ENCODE measurements around the gene EHD4.
A peak's percentile ranks its signal among the peaks of the same experiment; 100 is the strongest.

Gene EHD4

DNA sequence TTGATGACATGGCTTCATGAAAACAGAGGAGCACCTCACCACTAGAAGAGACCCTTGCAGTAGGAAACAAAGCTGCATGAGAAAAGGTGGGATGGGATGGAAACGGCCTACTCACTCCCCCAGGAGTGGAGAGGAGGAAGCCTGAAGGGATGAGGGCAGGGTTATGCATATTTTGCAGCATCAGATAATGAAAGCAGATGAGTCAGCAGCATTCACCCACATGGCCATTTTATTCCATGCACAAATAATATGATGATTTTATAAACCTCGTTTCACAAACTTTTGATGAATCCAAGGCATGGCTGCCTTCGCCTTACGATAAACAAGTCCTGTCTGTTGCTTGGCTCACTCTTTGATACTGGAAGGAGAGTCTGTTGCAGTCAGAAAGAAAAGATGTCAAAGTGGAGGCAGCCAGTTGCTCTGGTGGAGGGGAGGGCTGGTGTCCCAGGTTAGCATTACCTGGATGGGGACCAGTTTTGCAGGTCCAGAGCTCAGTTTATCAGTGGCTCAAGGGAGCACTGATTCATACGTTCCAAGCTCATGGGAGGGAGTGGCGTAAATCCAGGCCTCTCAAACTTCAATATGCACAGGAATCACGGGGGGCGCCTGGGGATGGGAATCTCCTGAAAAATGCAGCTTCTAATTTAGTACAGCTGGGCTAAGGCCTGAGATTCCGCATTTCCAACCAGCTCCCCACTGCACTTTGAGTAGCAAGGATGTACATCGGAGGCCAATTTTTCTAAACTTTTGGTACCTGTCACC lies 9.2 kb upstream of the EHD4 start:
- no peak for DNase-seq (ENCODE audit: low read depth in 2 of 3, low spot score in 2 of 3)

DNA sequence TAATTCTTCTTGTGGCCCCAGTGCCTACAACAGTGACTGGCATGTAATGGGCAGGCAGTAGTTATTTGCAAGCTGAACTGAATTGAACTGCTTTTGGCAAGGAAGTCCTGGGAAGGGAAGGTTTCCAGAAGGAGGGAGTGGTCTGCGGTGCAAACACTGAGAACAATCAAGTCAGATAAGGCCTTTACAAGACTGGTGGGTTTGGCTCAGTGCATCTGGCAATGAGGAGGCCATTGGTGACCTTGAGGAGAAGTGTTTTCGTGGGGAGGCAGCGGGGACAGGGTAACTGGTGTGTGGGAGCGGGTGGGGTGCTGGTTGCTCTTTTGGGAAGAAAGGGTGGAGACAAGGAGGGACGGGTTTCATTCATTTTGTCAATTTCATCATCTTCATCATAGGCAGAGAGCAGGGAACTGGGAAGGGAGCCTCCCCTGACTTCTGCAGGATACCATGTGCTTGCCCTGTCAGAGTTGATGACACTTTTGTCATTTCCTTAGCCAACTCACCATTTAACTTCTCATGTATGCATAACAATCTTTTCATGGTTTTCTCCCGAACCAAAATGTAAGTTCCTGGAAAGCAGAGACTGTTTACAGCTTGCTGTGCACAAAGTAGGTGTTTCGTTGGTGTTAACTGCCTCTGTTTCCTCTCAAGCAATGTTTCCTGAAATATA lies 8.4 kb upstream of the EHD4 start:
- no peak for DNase-seq (ENCODE audit: low read depth in 2 of 3, low spot score in 2 of 3)

DNA sequence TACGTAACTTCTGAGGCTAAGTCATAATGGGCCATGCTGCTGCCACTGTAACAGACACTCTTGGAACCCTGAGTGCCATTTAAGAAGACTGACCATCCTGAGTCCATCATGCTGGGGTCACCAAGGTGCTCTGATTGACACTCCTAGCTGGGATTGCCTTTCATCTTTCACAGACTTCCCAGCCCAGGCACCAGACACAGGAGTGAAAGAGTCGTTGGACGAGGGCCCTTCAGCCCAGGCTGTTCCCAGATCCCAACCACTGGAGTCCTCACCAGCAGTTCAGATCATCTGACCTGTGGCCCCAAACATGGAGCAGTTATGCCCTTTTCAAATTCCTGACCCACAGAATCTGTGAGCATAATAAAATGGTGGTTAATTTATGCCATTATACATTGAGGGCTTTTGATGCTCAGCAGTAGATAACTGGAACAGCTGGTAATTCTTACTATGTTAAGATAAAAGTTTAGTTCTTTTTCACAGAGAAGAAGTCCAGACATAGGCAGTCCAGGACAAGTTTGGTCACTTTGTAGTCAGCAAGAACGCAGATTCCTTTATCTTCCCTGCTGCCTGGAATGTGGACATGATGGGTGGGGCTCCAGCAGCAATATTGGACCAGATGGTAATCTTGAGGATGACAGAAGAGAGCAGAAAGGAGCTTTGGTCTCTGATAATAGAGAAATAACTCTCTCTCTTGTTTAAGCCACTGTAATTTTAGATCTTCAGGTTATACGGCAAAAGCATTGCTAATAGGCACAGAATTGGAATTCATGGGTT lies 7.3 kb upstream of the EHD4 start:
- no peak for DNase-seq (ENCODE audit: low read depth in 2 of 3, low spot score in 2 of 3)

DNA sequence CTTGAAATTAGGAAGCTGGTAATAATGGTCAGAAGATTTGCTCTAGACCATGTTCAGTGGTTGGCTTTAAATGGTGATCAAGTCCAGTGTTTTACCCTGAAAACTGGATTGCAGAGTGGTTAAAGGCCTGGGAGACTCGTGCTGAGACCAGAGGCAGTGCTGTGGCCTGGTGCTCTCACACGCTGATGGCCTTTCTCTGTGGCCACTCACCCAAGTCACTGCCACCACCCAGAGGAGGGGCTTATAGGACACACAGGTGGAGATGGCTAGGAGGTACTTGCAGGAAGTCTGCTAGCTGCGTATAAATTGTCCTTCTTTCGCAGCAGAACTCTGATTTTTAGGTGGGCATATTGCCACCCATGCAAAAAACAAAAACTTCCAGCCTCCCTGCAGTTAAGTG lies 6.2 kb upstream of the EHD4 start:
- no peak for DNase-seq (ENCODE audit: low read depth in 2 of 3, low spot score in 2 of 3)

DNA sequence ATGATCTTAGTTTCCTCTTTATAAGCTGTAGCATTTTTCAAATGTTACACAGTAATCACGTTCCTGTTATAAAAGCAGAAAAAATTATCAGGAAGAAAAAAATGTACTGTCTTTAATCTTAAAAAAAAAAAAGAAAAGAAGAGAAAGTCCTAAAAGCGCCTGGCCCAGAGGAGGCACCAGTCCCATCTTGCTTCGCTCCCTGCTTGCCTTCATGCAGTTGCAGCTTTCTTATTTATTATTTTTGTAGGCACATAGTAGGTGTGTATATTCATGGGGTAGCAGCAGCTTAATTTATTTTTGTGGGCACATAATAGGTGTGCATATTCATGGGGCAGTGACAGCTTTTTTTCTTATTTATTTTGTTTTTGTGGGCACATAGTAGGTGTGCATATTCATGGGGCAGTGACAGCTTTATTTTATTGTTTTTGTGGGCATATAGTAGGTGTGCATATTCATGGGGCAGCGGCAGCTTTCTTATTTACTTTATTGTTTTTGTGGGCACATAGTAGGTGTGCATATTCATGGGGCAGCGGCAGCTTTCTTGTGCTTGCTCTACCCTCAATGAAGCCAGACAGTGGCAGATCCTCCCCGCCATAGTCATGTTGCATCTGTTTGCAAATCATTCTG lies 5.5 kb upstream of the EHD4 start:
- no peak for DNase-seq (ENCODE audit: low read depth in 2 of 3, low spot score in 2 of 3)

DNA sequence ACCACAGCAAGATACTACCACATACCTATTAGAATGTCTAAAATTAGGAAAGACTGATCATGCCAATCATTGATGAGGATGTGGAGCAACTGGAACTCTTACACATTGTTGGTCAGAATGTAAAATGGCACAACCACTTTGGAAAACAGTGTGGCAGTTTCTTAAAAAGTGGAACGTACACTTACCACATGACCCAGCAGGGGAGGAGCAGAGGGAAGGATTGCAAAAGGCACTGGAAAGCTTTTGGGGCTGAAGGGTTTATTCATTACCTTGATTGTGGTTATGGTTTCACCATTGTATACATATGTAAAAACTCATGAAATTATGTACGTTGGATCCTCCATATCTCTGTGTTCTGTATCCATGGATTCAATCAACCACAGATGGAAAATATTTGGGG lies 3.3 kb upstream of the EHD4 start:
- DNase-seq (ENCODE audit: low read depth in 2 of 3, low spot score in 2 of 3), result no peak

DNA sequence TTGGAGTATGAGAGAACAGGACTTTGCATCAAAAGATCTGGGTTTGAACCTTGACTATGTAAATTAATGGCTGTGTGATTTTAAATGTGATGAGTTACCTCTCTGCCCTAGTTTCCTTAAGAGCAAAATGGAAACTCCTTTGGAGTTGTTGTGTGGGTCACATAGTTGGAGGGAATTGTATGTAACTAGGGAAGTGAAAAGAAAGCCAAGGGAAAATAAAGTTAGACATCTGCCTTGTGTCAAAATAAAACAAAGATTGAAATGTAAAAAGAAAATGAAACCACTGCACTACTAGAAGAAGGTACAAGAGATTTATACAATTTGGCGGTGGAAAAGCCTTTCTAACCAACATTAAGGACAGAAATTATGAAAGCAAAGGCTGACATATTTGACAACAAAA lies 1.7 kb upstream of the EHD4 start:
- DNase-seq (ENCODE audit: low read depth in 2 of 3, low spot score in 2 of 3), result no peak

DNA sequence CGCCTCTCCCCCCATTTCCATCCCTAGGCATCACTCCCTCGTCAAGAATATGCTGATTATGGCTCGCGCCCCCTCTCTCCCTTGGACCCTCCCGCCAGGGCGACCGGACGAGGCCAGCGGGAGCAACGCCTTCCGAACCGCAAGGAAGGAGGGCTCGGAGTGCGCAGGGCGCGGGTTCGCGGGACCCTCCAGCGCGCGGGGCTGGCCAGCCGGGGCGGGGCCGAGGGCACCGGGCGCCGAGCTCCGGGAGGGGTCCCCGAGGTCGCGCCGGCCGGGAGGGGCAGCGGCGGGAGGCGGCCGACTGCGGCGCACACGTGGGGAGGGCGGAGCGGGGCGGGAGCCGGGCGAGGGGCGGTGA lies 483 bp downstream of the EHD4 start:
- DNase-seq (ENCODE audit: low read depth in 2 of 3, low spot score in 2 of 3), result peak in 1 of 3 experiments; percentile 25

DNA sequence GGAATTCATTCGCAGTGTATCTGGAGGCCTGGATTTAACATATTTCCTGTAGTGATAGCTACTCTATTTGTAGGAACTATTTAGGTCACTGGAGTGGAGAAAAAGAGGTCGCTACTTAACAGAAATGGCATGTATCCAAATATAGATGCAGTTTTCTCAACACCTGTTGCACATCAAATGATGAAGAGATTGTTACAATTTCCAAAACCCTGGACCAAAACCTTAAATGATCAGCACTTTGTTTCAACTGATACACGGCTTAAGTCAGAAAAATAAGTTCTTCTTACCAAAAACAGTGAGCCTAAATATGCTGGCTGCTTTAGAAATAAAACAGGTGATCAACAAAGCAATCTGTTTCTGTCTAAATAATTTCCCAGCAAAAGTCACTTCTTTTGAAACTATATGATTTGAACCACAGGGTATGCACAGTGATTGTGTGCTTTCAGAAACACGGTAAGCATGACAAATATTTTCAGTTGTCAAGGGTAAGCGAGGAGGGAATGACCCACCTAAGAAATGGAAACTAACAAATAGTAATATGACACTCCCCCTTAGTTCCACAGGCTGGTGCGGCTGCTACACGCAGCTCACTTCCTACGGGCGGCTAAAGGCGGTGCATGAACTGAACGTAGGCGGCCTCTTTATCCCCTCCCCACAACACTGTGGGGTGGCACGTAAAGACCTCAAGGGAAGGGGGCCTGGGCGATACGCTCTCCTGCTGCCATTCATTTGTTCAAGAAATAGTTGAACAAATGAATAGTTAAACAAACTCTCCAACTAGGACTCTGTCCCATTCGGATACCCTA lies 1.1 kb downstream of the EHD4 start:
- peak; percentile 47 to 50 (median 47) for DNase-seq (ENCODE audit: low read depth in 2 of 3, low spot score in 2 of 3)

DNA sequence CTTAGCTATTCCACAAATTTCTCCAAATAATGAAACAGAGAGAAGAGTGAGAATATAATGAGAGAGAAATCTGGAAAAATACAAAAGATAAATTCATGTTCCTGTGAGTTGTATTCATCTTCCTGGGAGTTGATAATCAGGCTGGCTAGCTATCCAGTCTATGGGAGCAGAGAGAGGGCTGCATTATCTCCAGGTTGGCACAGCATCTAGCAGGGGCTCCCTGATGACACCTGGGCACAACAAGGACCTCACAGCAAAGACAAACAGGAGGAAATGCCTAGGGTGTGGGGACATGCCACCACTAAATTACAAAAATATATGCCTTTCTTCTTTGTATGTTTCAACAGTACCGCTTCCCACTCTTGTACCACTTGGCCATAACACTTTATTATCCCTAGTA lies 1.9 kb downstream of the EHD4 start:
- no peak for DNase-seq (ENCODE audit: low read depth in 2 of 3, low spot score in 2 of 3)

DNA sequence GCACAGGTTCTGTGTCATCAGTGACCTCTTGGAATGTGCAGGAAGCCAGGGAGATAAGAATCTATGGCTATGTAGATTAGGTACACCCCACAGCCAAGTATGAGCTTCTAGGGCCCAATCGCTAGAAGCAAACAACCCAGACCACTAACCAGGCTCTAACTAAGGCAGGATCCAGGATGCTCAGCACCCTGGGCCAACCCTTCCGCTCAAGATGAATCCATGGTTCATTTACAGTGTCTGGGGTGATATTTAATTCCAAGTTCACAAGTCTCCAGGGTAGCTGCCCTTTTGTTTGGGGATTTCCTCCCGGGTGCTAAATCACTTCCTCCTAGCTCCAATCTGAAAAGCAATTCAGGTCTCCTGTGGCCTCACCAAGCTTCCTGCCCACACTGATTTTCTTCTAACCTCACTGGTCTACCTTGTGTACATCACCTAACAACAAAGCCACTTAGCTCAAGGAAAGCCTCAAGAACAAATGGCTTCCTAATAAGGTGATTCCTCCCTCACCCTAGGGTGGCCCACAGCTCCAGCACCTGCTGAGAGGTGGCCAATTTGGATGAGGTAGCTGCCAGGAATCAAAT lies 2.4 kb downstream of the EHD4 start:
- DNase-seq (ENCODE audit: low read depth in 2 of 3, low spot score in 2 of 3), result no peak

DNA sequence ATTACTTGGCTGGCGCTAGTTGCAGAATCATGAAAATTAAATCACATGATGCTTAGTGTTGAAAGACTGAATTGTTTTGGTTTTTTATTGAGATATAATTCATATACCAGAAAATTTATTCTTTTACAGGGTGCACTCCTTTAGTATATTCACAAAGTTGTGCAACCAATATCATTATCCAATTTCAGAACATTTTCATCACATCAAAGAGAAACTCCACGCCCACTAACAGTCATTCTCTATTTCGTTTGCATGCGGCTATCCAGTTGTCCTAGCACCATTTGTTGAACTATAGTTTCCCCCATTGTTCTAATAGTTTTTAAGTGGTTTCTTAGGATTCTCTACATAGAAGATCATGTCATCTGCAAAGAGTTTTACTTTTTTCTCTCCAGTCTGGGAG lies 3.7 kb downstream of the EHD4 start:
- DNase-seq (ENCODE audit: low read depth in 2 of 3, low spot score in 2 of 3), result no peak

DNA sequence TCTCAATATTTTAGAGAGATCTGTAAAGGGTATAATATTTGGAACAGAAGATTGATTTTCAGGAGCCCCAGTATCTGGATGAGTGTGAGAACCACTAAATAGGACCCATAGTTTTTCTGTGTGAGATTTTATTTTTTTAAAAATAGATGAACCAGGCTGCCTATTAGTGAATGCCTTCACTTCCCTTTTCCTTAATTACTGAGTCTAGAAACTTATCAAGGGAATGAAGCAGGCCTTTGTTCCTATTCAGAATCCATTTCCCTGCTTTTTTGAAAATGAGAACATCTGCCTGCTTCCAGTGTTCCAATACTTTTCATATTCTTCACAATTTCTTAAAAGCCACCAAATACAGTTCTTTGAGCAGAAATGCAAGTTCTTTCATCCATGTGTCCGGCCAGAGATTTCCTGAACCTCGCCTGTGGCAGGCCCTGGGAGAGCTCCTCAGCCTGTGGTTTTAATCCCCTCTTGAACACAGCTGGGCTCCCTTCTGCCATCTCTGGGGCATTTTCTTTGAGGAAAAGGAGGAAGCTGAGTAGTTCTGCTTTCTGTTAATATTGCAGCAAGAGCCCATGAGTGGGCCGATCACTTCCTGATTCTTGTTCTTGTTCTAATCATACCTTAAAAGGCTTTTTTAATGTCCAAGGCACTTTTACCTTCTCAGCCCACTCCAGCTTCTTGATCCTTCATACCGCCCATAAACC lies 4.7 kb downstream of the EHD4 start:
- no peak for DNase-seq (ENCODE audit: low read depth in 2 of 3, low spot score in 2 of 3)

DNA sequence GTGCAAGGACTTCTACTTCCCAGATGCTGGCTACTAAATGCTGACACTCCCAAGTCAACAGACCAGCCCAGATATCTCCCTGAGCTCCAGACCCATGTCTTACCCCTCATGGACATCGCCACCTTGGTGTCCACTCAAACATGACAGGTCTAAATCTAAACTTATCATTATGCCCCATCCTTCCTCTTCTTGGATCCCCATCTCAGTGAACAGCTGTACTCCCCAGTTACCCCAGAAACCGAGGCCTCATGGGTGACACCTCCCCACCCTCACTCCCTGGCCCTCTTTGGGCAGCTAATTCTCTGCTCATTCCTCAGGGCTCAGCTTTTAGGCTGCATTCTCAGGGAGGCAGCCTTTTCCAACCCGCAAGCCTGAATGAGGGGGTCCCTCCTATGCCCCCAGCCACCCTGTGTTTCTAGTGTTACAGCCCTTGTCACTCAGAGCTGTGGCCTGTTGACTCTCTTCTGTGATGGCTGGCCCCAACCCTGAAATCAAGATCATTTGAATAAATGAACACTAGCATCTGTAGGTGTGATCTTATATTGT lies 5.4 kb downstream of the EHD4 start:
- no peak for DNase-seq (ENCODE audit: low read depth in 2 of 3, low spot score in 2 of 3)

DNA sequence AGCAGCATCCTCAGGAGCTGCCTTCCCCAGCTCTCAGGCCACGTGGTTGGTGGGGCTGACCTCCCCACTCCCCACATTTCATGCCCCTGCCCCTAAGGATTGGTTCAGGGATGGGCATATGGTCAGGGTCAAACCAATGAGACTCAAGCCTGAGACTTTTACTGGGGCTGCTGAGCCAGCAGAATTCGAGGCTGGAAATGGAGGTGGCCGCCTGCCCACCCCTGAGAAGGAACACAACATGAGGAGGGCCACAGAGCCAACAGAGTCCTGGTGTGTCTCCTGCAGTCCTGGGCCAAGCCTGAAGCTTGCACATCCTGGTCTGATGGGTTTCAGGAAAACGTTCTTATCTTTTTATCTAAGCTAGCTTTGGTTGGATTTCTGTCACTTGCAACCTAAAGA lies 5.9 kb downstream of the EHD4 start:
- no peak for DNase-seq (ENCODE audit: low read depth in 2 of 3, low spot score in 2 of 3)

DNA sequence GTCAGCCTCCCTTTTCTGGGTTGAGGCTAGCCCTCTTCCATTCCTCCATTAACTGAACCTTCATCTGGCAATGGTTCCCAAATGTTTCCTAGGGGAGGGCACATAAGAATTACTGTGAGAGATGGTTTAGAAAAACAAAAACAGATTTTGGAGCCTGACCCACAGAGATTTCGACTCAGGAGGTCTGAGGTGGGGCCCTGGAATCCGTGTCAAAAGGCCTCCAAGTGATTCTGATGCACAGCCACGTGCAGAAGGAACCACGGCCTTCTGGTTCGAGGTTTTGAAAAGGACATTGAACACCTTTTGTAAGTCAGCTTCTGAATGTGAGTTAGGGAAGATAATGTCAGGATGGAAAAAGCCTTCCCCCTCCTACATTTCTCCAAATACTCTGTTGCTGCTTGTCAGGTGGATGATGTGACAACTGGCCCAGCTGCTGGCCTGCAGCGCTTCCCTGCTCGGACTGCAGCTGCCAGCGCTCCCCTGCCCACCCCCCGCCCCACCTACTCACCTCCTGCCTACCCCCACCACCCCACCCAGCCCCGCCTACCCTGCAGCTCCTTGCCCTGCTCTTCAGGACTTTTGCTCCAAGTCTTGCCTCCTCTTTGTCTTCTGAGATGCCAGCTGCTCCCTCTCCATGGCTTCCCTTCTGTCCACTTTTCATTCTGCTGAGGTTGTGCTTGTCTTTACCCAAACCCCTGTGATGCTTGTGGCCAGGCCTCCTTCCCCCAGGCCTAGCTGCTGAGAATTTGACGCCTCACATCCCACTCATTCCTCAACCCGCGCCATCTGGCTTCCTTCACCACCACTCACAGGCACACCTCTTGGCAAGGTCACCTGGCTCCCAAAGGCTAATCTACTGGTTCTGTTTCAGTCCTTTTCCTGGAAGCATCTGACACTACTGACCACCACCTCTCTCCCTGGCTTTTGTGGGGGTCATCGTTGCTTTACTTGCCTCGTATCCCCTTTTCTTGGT lies 6.6 kb downstream of the EHD4 start:
- DNase-seq (ENCODE audit: low read depth in 2 of 3, low spot score in 2 of 3), result no peak

DNA sequence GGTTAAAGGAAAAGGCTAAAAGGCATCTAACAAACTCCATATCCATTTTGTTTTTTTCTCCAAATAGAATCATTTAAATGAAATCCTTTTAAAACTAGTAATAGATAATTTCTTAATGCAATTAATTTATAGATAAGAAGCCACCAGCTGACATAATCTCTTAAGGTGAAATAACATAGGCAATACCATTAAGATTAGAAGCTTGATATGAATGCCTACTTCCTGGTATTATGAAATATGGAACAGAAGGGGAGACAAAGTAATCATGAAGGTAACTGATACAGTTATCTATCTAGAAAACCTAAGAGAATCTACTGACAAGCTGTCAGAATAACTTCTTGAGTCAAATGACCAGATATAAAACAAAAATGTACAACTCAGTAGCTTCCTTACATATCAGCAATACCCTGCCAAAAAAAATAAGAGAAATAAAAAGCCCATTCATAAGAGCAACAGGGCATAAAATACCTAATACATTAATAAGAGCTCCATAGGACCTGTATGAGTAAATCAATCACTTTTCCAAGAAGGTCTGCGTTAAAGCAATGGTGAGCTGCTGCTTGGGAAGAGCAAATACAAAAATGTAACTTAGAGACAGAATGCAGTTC lies 10.7 kb downstream of the EHD4 start:
- no peak for DNase-seq (ENCODE audit: low read depth in 2 of 3, low spot score in 2 of 3)

DNA sequence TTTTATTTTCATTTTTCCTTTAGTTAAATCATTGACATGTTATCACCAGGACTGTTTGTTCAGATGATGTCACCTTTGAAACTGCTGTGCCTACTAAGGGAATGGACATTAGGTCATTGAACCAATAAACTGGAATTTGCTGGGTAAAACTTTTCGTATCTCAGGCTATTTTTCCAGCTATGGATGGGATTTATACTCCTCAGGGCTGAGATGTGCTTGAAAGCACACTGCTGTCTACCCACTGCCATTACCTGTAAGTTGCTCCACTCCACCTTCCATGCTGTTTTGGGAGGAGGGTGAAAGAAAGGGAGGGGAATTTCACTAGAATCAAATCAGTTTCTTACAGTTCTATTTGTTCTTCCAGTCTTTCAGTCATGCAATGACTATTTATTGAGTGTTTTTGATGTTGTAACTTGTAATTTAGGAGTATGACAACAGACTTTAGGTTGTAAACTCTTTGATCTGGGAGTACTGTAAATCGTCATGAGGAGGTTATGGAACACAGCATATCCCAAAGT lies 11.3 kb downstream of the EHD4 start:
- DNase-seq (ENCODE audit: low read depth in 2 of 3, low spot score in 2 of 3), result no peak

Measured in activated CD8-positive, alpha-beta memory T cell treated with anti-CD3 and anti-CD28 coated beads for 48 hours (primary cell).